Adrenal gland (tissue), 12 donors: ENCODE measurements around the gene AGT. TPM values are rescaled to one million over a fixed set of nuclear protein-coding genes. Genes with fewer than 3 reads are reported as not detected.

ENCODE experiments used
- DNase-seq, 7 donors: peaks; one replicate each; pipeline ENCODE4 v3.0.0-alpha.2; 2019 to 2020
- H3K27ac ChIP-seq, 5 donors: fragments of 200-600 bp; sonication (generic) in 4 of 5; 1 replicate in 3 of 5; 2 replicates in 2 of 5; pipeline versions ENCODE4 v1.5.1 to v1.8.0; 2016 to 2020; ENCODE audit warnings: mild to moderate bottlenecking in 1 of 5
- H3K27me3 ChIP-seq: fragments of 200-600 bp; 2 replicates; pipeline ENCODE4 v1.8.0; 2021
- H3K36me3 ChIP-seq, 2 donors: fragments of 200-600 bp; replicated peaks in 1 of 2; 1 replicate in 1 of 2; 2 replicates in 1 of 2; pipeline versions ENCODE4 v1.5.1 to v1.8.0; 2018 to 2022
- H3K4me1 ChIP-seq, 2 donors: fragments of 200-600 bp; replicated peaks in 1 of 2; 1 replicate in 1 of 2; 2 replicates in 1 of 2; pipeline versions ENCODE4 v1.5.1 to v1.8.0; 2018 to 2021
- H3K4me3 ChIP-seq, 4 donors: fragments of 200-600 bp; sonication (generic) in 3 of 4; one replicate each; pipeline ENCODE4 v1.5.1; 2016 to 2018
- H3K9me3 ChIP-seq, 3 donors: fragments of 200-600 bp; sonication (generic) in 1 of 3; replicated peaks in 1 of 3; 1 replicate in 2 of 3; 2 replicates in 1 of 3; pipeline versions ENCODE4 v1.5.1 to v1.8.0; 2016 to 2021
- POLR2A ChIP-seq, 2 donors: fragments of 450-650 bp; IDR thresholded peaks; one replicate each; pipeline ENCODE4 v1.6.1; 2017; ENCODE audit warnings: antibody characterized with exemption in 2 of 2, mild to moderate bottlenecking in 2 of 2, moderate library complexity in 1 of 2
- WGBS, 4 donors: extraction: QIAGEN DNeasy Blood & Tissue Kit in 2 of 4; methylation state at CpG; one replicate each; pipeline versions ENCODE4 v1.1.5 to v1.1.7; 2013 to 2017; 5-methylcytosine and 5-hydroxymethylcytosine counted together
- intact Hi-C, 2 donors: fragments of 100-400 bp; cut with DNase I; formaldehyde crosslinking; loops; one replicate each; pipeline versions ENCODE4 v1.14.1 to v1.15.0; 2022 to 2023
- polyA plus RNA-seq, 3 donors: library from polyadenylated mRNA; stranded (reverse); fragments of 200-250 nt in 2 of 3; fragments of 350-450 nt in 1 of 3; fragmentation: Illumina TruSeq in 1 of 3; extraction: RNeasy Lipid Tissue Mini Kit (QIAGEN cat#74804) in 1 of 3; gene quantifications; one replicate each; pipeline ENCODE4 v1.2.3, GENCODE V29; 2013 to 2014
- total RNA-seq, 9 donors: library from RNA; depleted of rRNA in 4 of 9; stranded (reverse); fragments of >200 nt in 4 of 9; fragments of 120-200 nt in 1 of 9; fragmentation: NEBNext Ultra II Directional in 1 of 9; extraction: Animal tissue kit (Norgen Biotek cat#: 25700) in 1 of 9; gene quantifications; one replicate each; pipeline versions ENCODE4 v1.1.0 to v1.2.4, GENCODE V29; 2013 to 2023
- TF ChIP-seq, protein P1 (sequence below), 6 experiments: fragments of 450-650 bp in 4 of 6; fragments of 200-600 bp in 2 of 6; sonication (generic) in 1 of 6; IDR thresholded peaks; 1 replicate in 5 of 6; 2 replicates in 1 of 6; pipeline versions ENCODE4 v1.5.1 to v1.8.0; 2016 to 2021; ENCODE audit warnings: antibody characterized with exemption in 6 of 6, mild to moderate bottlenecking in 2 of 6, moderate library complexity in 1 of 6
- donor health status: healthy with polysubstance abuse.
- donor health status: Bipolar disorder and iron deficiency.
- donor health status: DM: yes; HTN: yes; CAD: no.
- donor health status: DM: no; HTN: no; CAD: no.
- donor health status: DM: no; HTN: no; CAD: no.
- donor health status: DM: yes; HTN: yes; CAD: no.

The AGT gene
- total and polyA plus RNA-seq, 12 donors, result 6.3 to 103 (median 18.7) TPM

DNA sequence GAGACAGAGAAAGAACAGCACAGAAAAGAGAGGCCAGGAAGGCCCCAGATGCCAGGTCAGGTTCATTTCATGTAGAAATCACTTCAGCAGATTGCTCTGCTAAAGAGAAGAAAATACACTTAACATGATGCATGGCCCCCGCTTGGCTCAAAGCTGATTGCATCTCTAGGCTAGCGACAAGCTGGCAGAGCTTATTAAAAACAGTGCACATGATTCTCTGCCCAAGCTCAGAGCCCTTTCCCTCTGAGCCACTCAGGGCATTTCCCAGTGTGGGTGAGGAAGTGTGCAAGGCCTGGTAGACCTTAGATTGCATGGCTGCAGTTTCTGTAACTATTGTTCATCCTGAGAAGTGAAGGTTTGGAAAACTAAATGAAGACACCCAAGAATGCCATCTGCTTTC, 30.0 kb upstream of the AGT start:
- 85 to 100% (median 92%) methylated on average over 2 of the region's 2 CpGs for WGBS, 4 donors
- peak in 1 of 7 donors; percentile 79 for DNase-seq
- Histone ChIP-seq H3K36me3 (no peaks in the 10 kb centered on the region), H3K9me3 (no peaks in the 10 kb centered on the region), H3K27ac (no peak overlapping the region), H3K4me3 (no peak overlapping the region), H3K4me1 (no peaks in the 10 kb centered on the region), H3K27me3 (no peaks in the 10 kb centered on the region)
- TF ChIP-seq, protein P1, sequence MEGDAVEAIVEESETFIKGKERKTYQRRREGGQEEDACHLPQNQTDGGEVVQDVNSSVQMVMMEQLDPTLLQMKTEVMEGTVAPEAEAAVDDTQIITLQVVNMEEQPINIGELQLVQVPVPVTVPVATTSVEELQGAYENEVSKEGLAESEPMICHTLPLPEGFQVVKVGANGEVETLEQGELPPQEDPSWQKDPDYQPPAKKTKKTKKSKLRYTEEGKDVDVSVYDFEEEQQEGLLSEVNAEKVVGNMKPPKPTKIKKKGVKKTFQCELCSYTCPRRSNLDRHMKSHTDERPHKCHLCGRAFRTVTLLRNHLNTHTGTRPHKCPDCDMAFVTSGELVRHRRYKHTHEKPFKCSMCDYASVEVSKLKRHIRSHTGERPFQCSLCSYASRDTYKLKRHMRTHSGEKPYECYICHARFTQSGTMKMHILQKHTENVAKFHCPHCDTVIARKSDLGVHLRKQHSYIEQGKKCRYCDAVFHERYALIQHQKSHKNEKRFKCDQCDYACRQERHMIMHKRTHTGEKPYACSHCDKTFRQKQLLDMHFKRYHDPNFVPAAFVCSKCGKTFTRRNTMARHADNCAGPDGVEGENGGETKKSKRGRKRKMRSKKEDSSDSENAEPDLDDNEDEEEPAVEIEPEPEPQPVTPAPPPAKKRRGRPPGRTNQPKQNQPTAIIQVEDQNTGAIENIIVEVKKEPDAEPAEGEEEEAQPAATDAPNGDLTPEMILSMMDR (IDR thresholded peaks at IDR 0.05), result no peak
- TF ChIP-seq POLR2A (IDR thresholded peaks at IDR 0.05), result no peak
- intact Hi-C loops, result no loop called here

DNA sequence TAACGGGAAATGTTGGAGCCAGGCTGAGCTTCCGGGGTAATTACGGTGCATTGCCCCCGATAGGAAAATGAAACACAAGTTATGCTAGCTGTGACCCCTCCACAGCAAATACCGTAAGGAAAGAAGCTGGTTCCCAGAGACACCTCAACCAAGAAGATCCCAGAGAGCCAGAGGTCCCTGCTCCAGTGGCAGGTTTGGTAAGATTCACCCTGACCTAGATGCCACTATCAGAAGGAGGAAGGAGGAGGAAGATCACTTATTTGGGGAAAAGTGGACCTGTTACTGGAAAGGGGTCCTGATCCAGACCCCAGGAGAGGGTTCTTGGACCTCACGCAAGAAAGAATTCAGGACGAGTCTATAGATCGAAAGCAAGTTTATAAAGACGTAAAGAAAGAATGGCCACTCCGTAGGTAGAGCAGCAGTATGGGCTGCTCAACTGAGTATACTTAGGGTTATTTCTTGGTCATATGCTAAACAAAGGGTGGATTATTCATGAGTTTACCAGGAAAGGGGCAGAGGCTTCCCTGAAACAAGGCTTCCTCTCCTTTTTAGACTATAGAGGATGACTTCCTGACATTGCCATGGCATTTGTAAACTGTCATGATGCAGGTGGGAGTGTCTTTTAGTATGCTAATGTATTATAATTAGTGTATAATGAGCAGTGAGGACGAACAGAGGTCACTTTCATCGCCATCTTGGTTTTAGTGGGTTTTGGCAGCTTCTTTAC, 25.8 kb upstream of the AGT start:
- H3K27ac ChIP-seq, result no peak overlapping the region
- TF ChIP-seq POLR2A (IDR thresholded peaks at IDR 0.05), result no peak
- TF ChIP-seq, protein P1 (IDR thresholded peaks at IDR 0.05), result no peak
- 87 to 95% (median 93%) methylated on average over 10 to 12 of the region's 12 CpGs for WGBS, 4 donors
- no peak overlapping the region for H3K4me3 ChIP-seq
- H3K9me3 ChIP-seq, result no peaks in the 10 kb centered on the region
- no peaks in the 10 kb centered on the region for H3K36me3 ChIP-seq
- DNase-seq, result no peak
- no peaks in the 10 kb centered on the region for H3K27me3 ChIP-seq
- intact Hi-C loops, result no loop called here
- no peaks in the 10 kb centered on the region for H3K4me1 ChIP-seq

DNA sequence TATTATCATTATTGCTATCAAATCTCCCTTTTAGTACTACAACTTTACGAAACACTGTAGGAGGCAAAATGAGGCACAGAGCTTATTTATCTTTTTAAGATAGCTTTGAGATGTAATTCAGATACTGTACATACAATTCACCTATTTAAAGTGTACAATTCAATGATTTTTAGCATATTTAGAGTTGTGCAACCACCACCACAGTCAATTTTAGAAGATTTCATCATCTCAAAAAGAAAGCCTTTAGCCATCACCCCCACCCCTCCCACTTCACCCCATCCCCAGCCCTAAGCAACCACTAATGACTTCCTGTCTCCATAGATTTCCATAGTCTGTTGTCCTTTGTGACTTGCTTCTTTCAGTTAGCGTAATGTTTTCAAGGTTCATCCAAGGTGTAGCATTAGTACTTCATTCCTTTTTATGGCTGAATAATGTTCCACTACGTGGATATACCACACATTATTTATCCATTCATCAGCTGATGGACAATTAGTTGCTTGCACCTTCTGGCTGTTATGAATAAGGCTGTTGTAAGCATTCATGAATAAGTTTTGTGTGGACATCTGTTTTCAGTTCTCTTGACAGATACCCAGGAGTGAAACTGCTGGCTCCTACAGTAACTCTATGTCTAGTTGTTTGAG, 23.8 kb upstream of the AGT start:
- Histone ChIP-seq H3K27ac (no peak overlapping the region), H3K4me1 (no peaks in the 10 kb centered on the region), H3K4me3 (no peak overlapping the region), H3K36me3 (no peaks in the 10 kb centered on the region), H3K9me3 (no peaks in the 10 kb centered on the region), H3K27me3 (no peaks in the 10 kb centered on the region)
- 85 to 95% (median 92%) methylated on average over 3 of the region's 3 CpGs for WGBS, 4 donors
- DNase-seq, result no peak
- intact Hi-C loops, result no loop called here
- TF ChIP-seq, protein P1 (IDR thresholded peaks at IDR 0.05), result no peak
- TF ChIP-seq POLR2A (IDR thresholded peaks at IDR 0.05), result no peak

DNA sequence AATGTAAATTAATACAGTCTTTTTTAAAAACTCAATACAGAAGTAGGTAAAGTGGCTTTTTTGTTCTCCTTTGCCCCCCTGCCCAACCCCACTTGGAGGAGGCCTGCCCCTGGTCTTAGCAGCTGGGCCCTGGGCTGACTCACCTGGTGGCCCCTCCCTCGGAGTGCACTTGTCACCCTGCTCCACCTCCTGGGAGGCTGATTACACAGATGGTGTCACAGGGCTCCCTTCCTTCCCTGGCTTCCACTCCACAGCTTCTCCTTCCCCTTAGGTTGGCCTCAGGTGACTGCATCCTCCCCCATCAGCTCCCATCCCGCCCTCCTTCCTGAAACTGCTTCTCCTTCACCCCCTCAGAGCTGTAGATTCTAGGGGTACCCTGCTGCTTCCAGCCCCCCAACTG, 21.5 kb upstream of the AGT start:
- Histone ChIP-seq H3K27me3 (no peaks in the 10 kb centered on the region), H3K4me3 (no peak overlapping the region), H3K27ac (no peak overlapping the region), H3K4me1 (peaks cover 4 to 9% of the 10 kb centered on the region in 2 donors), H3K36me3 (no peaks in the 10 kb centered on the region), H3K9me3 (no peaks in the 10 kb centered on the region)
- no peak for DNase-seq
- intact Hi-C loops, result no loop called here
- WGBS, 4 donors, result 57 to 78% (median 66%) methylated on average over 2 of the region's 2 CpGs
- TF ChIP-seq, protein P1 (IDR thresholded peaks at IDR 0.05), result no peak
- TF ChIP-seq POLR2A (IDR thresholded peaks at IDR 0.05), result no peak
